Measurements from ENCODE around the gene IL16. TPM values are rescaled to one million over a fixed set of nuclear protein-coding genes. Genes with fewer than 3 reads are reported as not detected.
"Not testable (repeated sequence)": the region's sequence is repeated elsewhere in the genome, so short reads cannot be mapped to it uniquely, and the experiment has no call there.

Gene IL16
- total RNA-seq, 1 donor from 2014 or later, result 0.12 TPM

- DNase-seq (ENCODE audit: low read depth), result no peak
- H3K4me3 ChIP-seq (ENCODE audit: low read depth, low read length), result no peak overlapping the region
- no peak for TF ChIP-seq CTCF (conservative IDR thresholded peaks at IDR 0.05; ENCODE audit: low read depth, low read length)
These were observed 2.5 kb downstream of the IL16 start for GRCh38 chr15:81199031-81199779.

GRCh38 chr15:81206018-81206417 lies 9.3 kb downstream of the IL16 start:
- no peak overlapping the region for H3K4me3 ChIP-seq (ENCODE audit: low read depth, low read length)
- DNase-seq (ENCODE audit: low read depth), result no peak
- no peak for TF ChIP-seq CTCF (conservative IDR thresholded peaks at IDR 0.05; ENCODE audit: low read depth, low read length)

GRCh38 chr15:81207987-81208386 lies 11.3 kb downstream of the IL16 start:
- H3K4me3 ChIP-seq (ENCODE audit: low read depth, low read length); DNase-seq (ENCODE audit: low read depth): not testable (repeated sequence)

GRCh38 chr15:81209635-81210034 lies 13.0 kb downstream of the IL16 start:
- DNase-seq (ENCODE audit: low read depth), result no peak

GRCh38 chr15:81211376-81211775 lies 14.7 kb downstream of the IL16 start:
- H3K4me3 ChIP-seq (ENCODE audit: low read depth, low read length), result no peak overlapping the region
- TF ChIP-seq CTCF (conservative IDR thresholded peaks at IDR 0.05; ENCODE audit: low read depth, low read length), result no peak
- DNase-seq (ENCODE audit: low read depth), result no peak

More at GRCh38 chr15:81209635-81210034, 13.0 kb downstream of the IL16 start:
- no peak for TF ChIP-seq CTCF (conservative IDR thresholded peaks at IDR 0.05; ENCODE audit: low read depth, low read length)
- no peak overlapping the region for H3K4me3 ChIP-seq (ENCODE audit: low read depth, low read length)

GRCh38 chr15:81213982-81214381 lies 17.3 kb downstream of the IL16 start:
- TF ChIP-seq CTCF (conservative IDR thresholded peaks at IDR 0.05; ENCODE audit: low read depth, low read length), result no peak
- no peak for DNase-seq (ENCODE audit: low read depth)
- no peak overlapping the region for H3K4me3 ChIP-seq (ENCODE audit: low read depth, low read length)

GRCh38 chr15:81215531-81215930 lies 18.9 kb downstream of the IL16 start:
- no peak for DNase-seq (ENCODE audit: low read depth)
- no peak overlapping the region for H3K4me3 ChIP-seq (ENCODE audit: low read depth, low read length)
- no peak for TF ChIP-seq CTCF (conservative IDR thresholded peaks at IDR 0.05; ENCODE audit: low read depth, low read length)

All from epithelial cell of proximal tubule (primary cell).